Keratinocyte (primary cell): ENCODE measurements around the gene SIX3. TPM values are rescaled to one million over a fixed set of nuclear protein-coding genes. Genes with fewer than 3 reads are reported as not detected.

Experiments
- DNase-seq: peaks from one replicate; pipeline ENCODE4 v3.0.0-alpha.2; 2011; ENCODE audit warnings: low read depth, missing footprints, low spot score
- FAIRE-seq: peaks from 2 replicates; lab custom pipeline; 2011; peaks lifted over from hg19 to GRCh38; lab: Jason Lieb, UNC
- H2AFZ ChIP-seq: 2 replicates; pipeline ENCODE4 v1.6.0; 2012; ENCODE audit warnings: low read length, control low read depth, inconsistent platforms; ENCODE audit not compliant: control insufficient read depth
- H3K27ac ChIP-seq: 2 replicates; pipeline ENCODE4 v1.5.1; 2011; ENCODE audit warnings: low read length; ENCODE audit not compliant: control insufficient read depth, insufficient read depth
- H3K27me3 ChIP-seq: 3 replicates; pipeline ENCODE4 v1.6.0; 2011; ENCODE audit warnings: low read length; ENCODE audit not compliant: control insufficient read depth, insufficient read depth; ENCODE audit errors: extremely low read depth
- H3K36me3 ChIP-seq, 2 experiments: 2 replicates in 1 of 2; 3 replicates in 1 of 2; pipeline ENCODE4 v1.5.1; 2011; ENCODE audit warnings: low read length in 2 of 2, mild to moderate bottlenecking in 1 of 2; ENCODE audit not compliant: control insufficient read depth in 2 of 2, insufficient read depth in 2 of 2; ENCODE audit errors: extremely low read depth in 1 of 2
- H3K4me1 ChIP-seq: 3 replicates; pipeline ENCODE4 v1.5.1; 2011; ENCODE audit warnings: low read length; ENCODE audit not compliant: control insufficient read depth, insufficient read depth; ENCODE audit errors: extremely low read depth
- H3K4me2 ChIP-seq: 3 replicates; pipeline ENCODE4 v1.6.0; 2011; ENCODE audit warnings: low read depth, low read length; ENCODE audit not compliant: control insufficient read depth, insufficient read depth; ENCODE audit errors: extremely low read depth
- H3K4me3 ChIP-seq, 3 experiments: fragments of 200-600 bp in 1 of 3; sonication (generic) in 1 of 3; 2 replicates in 2 of 3; 3 replicates in 1 of 3; pipeline ENCODE4 v1.5.1; 2011 to 2016; ENCODE audit warnings: low read length in 3 of 3, mild to moderate bottlenecking in 3 of 3, control low read depth in 2 of 3, inconsistent platforms in 1 of 3, low read depth in 1 of 3, mixed read lengths in 1 of 3, mixed run types in 1 of 3, moderate library complexity in 1 of 3; ENCODE audit not compliant: control insufficient read depth in 2 of 3, insufficient read depth in 2 of 3; ENCODE audit errors: extremely low read depth in 1 of 3
- H3K79me2 ChIP-seq: 2 replicates; pipeline ENCODE4 v1.6.0; 2012; ENCODE audit warnings: low read length; ENCODE audit not compliant: control insufficient read depth, insufficient read depth
- H3K9ac ChIP-seq: 3 replicates; pipeline ENCODE4 v1.6.0; 2011; ENCODE audit warnings: low read length; ENCODE audit not compliant: control insufficient read depth, insufficient read depth; ENCODE audit errors: extremely low read depth
- H3K9me1 ChIP-seq: 3 replicates; pipeline ENCODE4 v1.6.0; 2011; ENCODE audit warnings: low read length; ENCODE audit not compliant: control insufficient read depth, insufficient read depth; ENCODE audit errors: extremely low read depth
- H3K9me3 ChIP-seq: 2 replicates; pipeline ENCODE4 v1.5.1; 2012; ENCODE audit warnings: low read depth, low read length; ENCODE audit not compliant: control insufficient read depth
- H4K20me1 ChIP-seq: 3 replicates; pipeline ENCODE4 v1.6.0; 2011; ENCODE audit warnings: low read length; ENCODE audit not compliant: control insufficient read depth, insufficient read depth; ENCODE audit errors: extremely low read depth
- CTCF ChIP-seq, 3 experiments: IDR thresholded peaks in 1 of 3; conservative IDR thresholded peaks in 1 of 3; optimal IDR thresholded peaks in 1 of 3; 2 replicates in 2 of 3; 3 replicates in 1 of 3; pipeline versions ENCODE3 to v1.5.1; 2011; ENCODE audit warnings: low read length in 3 of 3, mild to moderate bottlenecking in 3 of 3, moderate library complexity in 2 of 3, control low read depth in 1 of 3, inconsistent platforms in 1 of 3; ENCODE audit not compliant: insufficient read depth in 2 of 3; ENCODE audit errors: extremely low read depth in 1 of 3
- EZH2 ChIP-seq: IDR thresholded peaks from one replicate; pipeline ENCODE4 v1.6.1; 2012; ENCODE audit warnings: inconsistent platforms, mild to moderate bottlenecking, low read length, moderate library complexity
- dilution Hi-C: fragments of 300-500 bp; cut with MboI; formaldehyde crosslinking; loops from one replicate; pipeline ENCODE4 v1.7.0; 2020; ENCODE audit warnings: low sequenced_read_pairs; ENCODE audit not compliant: extremely low pct_ligation_motif_present
- polyA plus RNA-seq, 5 experiments: library from polyadenylated mRNA; depleted of rRNA in 3 of 5; stranded (reverse) in 3 of 5; stranded (forward) in 1 of 5; unstranded in 1 of 5; fragments of >200 nt; gene quantifications; 1 replicate in 1 of 5; 2 replicates in 3 of 5; 3 replicates in 1 of 5; pipeline versions ENCODE4 v1.2.1 to v1.2.3, GENCODE V29; 2011 to 2012; ENCODE audit warnings: missing spikeins in 2 of 5, low read depth in 1 of 5, low replicate concordance in 1 of 5

SIX3 gene
- polyA plus RNA-seq, 1 donor (not counting 4 experiments of a cell fraction or from before 2014, with no cell fraction given): not detected

DNA sequence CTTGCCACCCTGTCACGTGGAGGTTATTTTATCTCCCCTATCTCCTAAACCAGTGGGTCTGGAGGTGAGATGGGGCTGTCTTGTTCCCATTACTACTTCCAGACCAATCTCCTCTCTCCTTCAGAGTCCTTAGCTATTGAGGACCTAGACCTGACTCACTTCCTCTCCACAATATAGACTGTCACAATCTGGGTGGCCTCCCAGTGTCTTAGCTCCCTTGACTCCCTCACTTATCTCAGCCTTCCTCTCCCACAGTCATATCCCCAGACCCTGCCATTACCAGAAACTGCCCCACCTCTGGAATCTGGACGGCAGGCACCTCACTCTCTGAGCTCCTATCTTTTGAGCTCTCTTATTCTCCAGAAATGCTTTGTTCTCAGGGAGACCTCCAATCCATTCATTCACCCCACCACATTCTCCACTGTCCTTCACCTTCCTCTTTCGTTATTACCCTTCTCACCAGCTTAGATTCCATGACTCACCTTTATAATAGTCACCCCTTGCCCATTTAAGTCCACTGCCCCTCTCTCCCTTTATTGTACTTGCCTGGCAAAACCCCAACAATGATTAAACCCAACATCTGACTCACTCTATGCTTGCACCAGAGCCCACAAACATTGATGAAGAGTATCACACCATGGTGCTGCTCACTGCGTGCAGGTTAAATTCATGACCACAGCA is 23.3 kb upstream of the SIX3 start:
- no peak overlapping the region for H2AFZ ChIP-seq
- TF ChIP-seq EZH2 (no peak), CTCF (optimal IDR thresholded peaks at IDR 0.05 in 1 of 3, IDR thresholded peaks at IDR 0.05 in 1 of 3, conservative IDR thresholded peaks at IDR 0.05 in 1 of 3; ENCODE audit: extremely low read depth in 1 of 3, insufficient read depth in 2 of 3, low read length in 3 of 3) (no peak)
- H3K9ac ChIP-seq: no peak overlapping the region
- no peak overlapping the region for H3K27ac ChIP-seq
- no peak for DNase-seq
- dilution Hi-C loops: no loop called here
- no peak overlapping the region for H3K4me3 ChIP-seq
- no peaks in the 10 kb centered on the region for H3K79me2 ChIP-seq
- FAIRE-seq: peak; percentile 49
- H4K20me1 ChIP-seq: no peaks in the 10 kb centered on the region
- H3K9me1 ChIP-seq: no peaks in the 10 kb centered on the region
- H3K36me3 ChIP-seq: no peaks in the 10 kb centered on the region
- H3K9me3 ChIP-seq: no peaks in the 10 kb centered on the region
- no peak overlapping the region for H3K4me2 ChIP-seq
- no peaks in the 10 kb centered on the region for H3K4me1 ChIP-seq
- peaks cover 31% of the 10 kb centered on the region for H3K27me3 ChIP-seq

GRCh38 chr2:44920751-44921150 is 20.8 kb upstream of the SIX3 start:
- H3K27me3 ChIP-seq: peaks cover 53% of the 10 kb centered on the region
- FAIRE-seq: no peak
- TF ChIP-seq CTCF (optimal IDR thresholded peaks at IDR 0.05 in 1 of 3, IDR thresholded peaks at IDR 0.05 in 1 of 3, conservative IDR thresholded peaks at IDR 0.05 in 1 of 3; ENCODE audit: extremely low read depth in 1 of 3, insufficient read depth in 2 of 3, low read length in 3 of 3) (no peak), EZH2 (no peak)

More at GRCh38 chr2:44920751-44921150, 20.8 kb upstream of the SIX3 start:
- Histone ChIP-seq H4K20me1 (no peaks in the 10 kb centered on the region), H2AFZ (no peak overlapping the region), H3K4me2 (no peak overlapping the region), H3K79me2 (no peaks in the 10 kb centered on the region), H3K4me1 (no peaks in the 10 kb centered on the region), H3K9me3 (no peaks in the 10 kb centered on the region), H3K4me3 (no peak overlapping the region), H3K36me3 (no peaks in the 10 kb centered on the region), H3K9ac (no peak overlapping the region), H3K27ac (no peak overlapping the region), H3K9me1 (no peaks in the 10 kb centered on the region)
- DNase-seq: no peak
- dilution Hi-C loops: no loop called here
